ENCODE results near the gene NEDD4.
"Not testable (repeated sequence)": the region's sequence is repeated elsewhere in the genome, so short reads cannot be mapped to it uniquely, and the experiment has no call there.

NEDD4 gene

GRCh38 chr15:55893852-55894251, 99.6 kb downstream of the NEDD4 start:
- no peak for DNase-seq (ENCODE audit: low spot score)

GRCh38 chr15:55891196-55891595, 102.2 kb downstream of the NEDD4 start:
- DNase-seq (ENCODE audit: low spot score): no peak

- no peak for DNase-seq (ENCODE audit: low spot score)
Measured at GRCh38 chr15:55884223-55884622, 109.2 kb downstream of the NEDD4 start.

GRCh38 chr15:55879181-55879580, 114.2 kb downstream of the NEDD4 start:
- no peak for DNase-seq (ENCODE audit: low spot score)

GRCh38 chr15:55873024-55873720, 120.2 kb downstream of the NEDD4 start:
- no peak for DNase-seq (ENCODE audit: low spot score)

- no peak for DNase-seq (ENCODE audit: low spot score)
Measured at GRCh38 chr15:55872471-55872870, 120.9 kb downstream of the NEDD4 start.

- DNase-seq (ENCODE audit: low spot score): no peak
Measured at GRCh38 chr15:55869660-55870059, 123.8 kb downstream of the NEDD4 start.

- DNase-seq (ENCODE audit: low spot score): no peak
Measured at GRCh38 chr15:55868707-55869106, 124.7 kb downstream of the NEDD4 start.

- not testable (repeated sequence) for DNase-seq (ENCODE audit: low spot score)
Measured at GRCh38 chr15:55868291-55868690, 125.1 kb downstream of the NEDD4 start.

- DNase-seq (ENCODE audit: low spot score): no peak
Measured at GRCh38 chr15:55863911-55864310, 129.5 kb downstream of the NEDD4 start.

GRCh38 chr15:55861115-55861514, 132.3 kb downstream of the NEDD4 start:
- no peak for DNase-seq (ENCODE audit: low spot score)

- no peak for DNase-seq (ENCODE audit: low spot score)
Measured at GRCh38 chr15:55860468-55860867, 132.9 kb downstream of the NEDD4 start.

- no peak for DNase-seq (ENCODE audit: low spot score)
Measured at GRCh38 chr15:55859681-55860080, 133.7 kb downstream of the NEDD4 start.

GRCh38 chr15:55858661-55859060, 134.8 kb downstream of the NEDD4 start:
- DNase-seq (ENCODE audit: low spot score): no peak

- no peak for DNase-seq (ENCODE audit: low spot score)
Measured at GRCh38 chr15:55856506-55857164, 136.8 kb downstream of the NEDD4 start.

- DNase-seq (ENCODE audit: low spot score): no peak
Measured at GRCh38 chr15:55853134-55853533, 140.3 kb downstream of the NEDD4 start.

- peak; percentile 46 for DNase-seq (ENCODE audit: low spot score)
Measured at GRCh38 chr15:55846116-55846707, 147.2 kb downstream of the NEDD4 start.

GRCh38 chr15:55842897-55843296, 150.5 kb downstream of the NEDD4 start:
- not testable (repeated sequence) for DNase-seq (ENCODE audit: low spot score)

GRCh38 chr15:55835866-55836265, 157.5 kb downstream of the NEDD4 start:
- DNase-seq (ENCODE audit: low spot score): no peak

GRCh38 chr15:55834331-55834730, 159.1 kb downstream of the NEDD4 start:
- DNase-seq (ENCODE audit: low spot score): no peak

- no peak for DNase-seq (ENCODE audit: low spot score)
Measured at GRCh38 chr15:55829826-55830225, 163.6 kb downstream of the NEDD4 start.

GRCh38 chr15:55827955-55828354, 165.5 kb downstream of the NEDD4 start:
- no peak for DNase-seq (ENCODE audit: low spot score)

- no peak for DNase-seq (ENCODE audit: low spot score)
Measured at GRCh38 chr15:55827204-55827603, 166.2 kb downstream of the NEDD4 start.
